Sigmoid colon (tissue), 4 donors: ENCODE data around the gene JMY.

Source experiments
- CTCF ChIP-seq, 4 experiments: fragments of 450-650 bp in 3 of 4; fragments of 200-600 bp in 1 of 4; IDR thresholded peaks; one replicate each; pipeline ENCODE4 v1.5.1; 2016 to 2019; ENCODE audit warnings: antibody characterized with exemption in 4 of 4, mild to moderate bottlenecking in 3 of 4, moderate library complexity in 2 of 4
- EP300 ChIP-seq, 4 donors: sonication (generic); formaldehyde crosslinking; IDR thresholded peaks; one replicate each; pipeline ENCODE4 v1.6.1; 2017; ENCODE audit warnings: antibody characterized with exemption in 4 of 4
- POLR2A ChIP-seq, 2 donors: fragments of 450-650 bp; IDR thresholded peaks; one replicate each; pipeline ENCODE4 v1.6.1; 2016; ENCODE audit warnings: antibody characterized with exemption in 2 of 2, mild to moderate bottlenecking in 2 of 2, moderate library complexity in 2 of 2
- POLR2AphosphoS5 ChIP-seq, 4 donors: sonication (generic); formaldehyde crosslinking; IDR thresholded peaks; one replicate each; pipeline ENCODE4 v1.6.1; 2017; ENCODE audit warnings: antibody characterized with exemption in 4 of 4

- no peak for TF ChIP-seq POLR2AphosphoS5 (IDR thresholded peaks at IDR 0.05)
- TF ChIP-seq CTCF (IDR thresholded peaks at IDR 0.05): no peak
- no peak for TF ChIP-seq POLR2A (IDR thresholded peaks at IDR 0.05)
- no peak for TF ChIP-seq EP300 (IDR thresholded peaks at IDR 0.05)
Measured at GRCh38 chr5:79273341-79273740, 37.4 kb downstream of the JMY start.
